Activated CD4-positive, alpha-beta T cell treated with anti-CD3 and anti-CD28 coated beads for 4 hours (primary cell): ENCODE results near the gene SENP2.
"Not testable (repeated sequence)": the region's sequence is repeated elsewhere in the genome, so short reads cannot be mapped to it uniquely, and the experiment has no call there.

Source experiments
- DNase-seq, 2 donors: peaks; one replicate each; pipeline ENCODE4 v3.0.0-alpha.2; 2020

Gene SENP2

GRCh38 chr3:185585859-185586685 lies at the start of gene SENP2:
Gene SENP2 (plus strand): TSS chr3:185586295. CDS start chr3:185586414, 119 bp downstream.
- peak; percentile 99 for DNase-seq

GRCh38 chr3:185537369-185537970 lies 48.6 kb upstream of the SENP2 start:
- DNase-seq, result no peak

- no peak for DNase-seq
Observed at GRCh38 chr3:185539934-185540333, 46.2 kb upstream of the SENP2 start.

- no peak for DNase-seq
Observed at GRCh38 chr3:185540695-185541094, 45.4 kb upstream of the SENP2 start.

GRCh38 chr3:185549122-185549521 lies 37.0 kb upstream of the SENP2 start:
- DNase-seq, result no peak

GRCh38 chr3:185549651-185550111 lies 36.4 kb upstream of the SENP2 start:
- DNase-seq, result no peak

- no peak for DNase-seq
Observed at GRCh38 chr3:185552358-185552877, 33.7 kb upstream of the SENP2 start, which contains the start of gene LIPH. Gene LIPH (minus strand): TSS chr3:185552588. CDS start chr3:185552471, 117 bp downstream.

GRCh38 chr3:185555101-185555501 lies 31.0 kb upstream of the SENP2 start:
- DNase-seq, result no peak

- no peak for DNase-seq
Observed at GRCh38 chr3:185555860-185556347, 30.2 kb upstream of the SENP2 start.

GRCh38 chr3:185556640-185557039 lies 29.5 kb upstream of the SENP2 start:
- not testable (repeated sequence) for DNase-seq

- no peak for DNase-seq
Observed at GRCh38 chr3:185558395-185558794, 27.7 kb upstream of the SENP2 start.

- no peak for DNase-seq
Observed at GRCh38 chr3:185559706-185560090, 26.4 kb upstream of the SENP2 start.

- DNase-seq, result no peak
Observed at GRCh38 chr3:185560676-185561075, 25.4 kb upstream of the SENP2 start.

GRCh38 chr3:185561374-185561943 lies 24.6 kb upstream of the SENP2 start:
- DNase-seq, result no peak

- DNase-seq, result no peak
Observed at GRCh38 chr3:185561958-185562357, 24.1 kb upstream of the SENP2 start.

GRCh38 chr3:185572183-185572582 lies 13.9 kb upstream of the SENP2 start:
- no peak for DNase-seq

GRCh38 chr3:185575108-185575869 lies 10.8 kb upstream of the SENP2 start:
- peak; percentile 28 to 37 for DNase-seq

GRCh38 chr3:185582236-185582635 lies 3.9 kb upstream of the SENP2 start:
- no peak for DNase-seq

GRCh38 chr3:185582871-185583270 lies 3.2 kb upstream of the SENP2 start:
- no peak for DNase-seq

GRCh38 chr3:185583925-185584324 lies 2.2 kb upstream of the SENP2 start:
- no peak for DNase-seq

GRCh38 chr3:185584686-185585085 lies 1.4 kb upstream of the SENP2 start:
- no peak for DNase-seq

GRCh38 chr3:185585518-185585858 lies 607 bp upstream of the SENP2 start:
- peak in 1 of 2 donors; percentile 9 for DNase-seq

GRCh38 chr3:185586686-185587039 lies 568 bp downstream of the SENP2 start:
- no peak for DNase-seq
